Measurements from ENCODE around the gene ZNF335.
"Not testable (repeated sequence)": the region's sequence is repeated elsewhere in the genome, so short reads cannot be mapped to it uniquely, and the experiment has no call there.

The ZNF335 gene

GRCh38 chr20:45913116-45913515, 58.9 kb downstream of the ZNF335 start:
- no peak for DNase-seq

DNA sequence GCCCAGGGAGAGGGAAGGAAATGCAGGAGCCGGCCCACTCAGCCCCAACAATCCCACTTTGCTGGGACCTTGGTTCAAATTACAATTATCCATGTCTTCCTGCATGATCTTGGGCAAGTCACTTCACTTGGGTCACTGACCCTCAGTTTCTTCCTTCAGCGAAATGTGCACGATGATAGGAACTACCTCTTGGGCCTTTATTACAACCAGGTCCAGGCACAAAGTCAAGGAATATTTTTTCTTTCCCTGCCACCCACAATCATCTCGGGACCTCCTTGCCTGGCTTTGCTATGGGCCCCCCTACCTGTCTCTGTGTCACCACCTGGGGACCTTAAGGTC, 59.7 kb downstream of the ZNF335 start:
- no peak for DNase-seq

DNA sequence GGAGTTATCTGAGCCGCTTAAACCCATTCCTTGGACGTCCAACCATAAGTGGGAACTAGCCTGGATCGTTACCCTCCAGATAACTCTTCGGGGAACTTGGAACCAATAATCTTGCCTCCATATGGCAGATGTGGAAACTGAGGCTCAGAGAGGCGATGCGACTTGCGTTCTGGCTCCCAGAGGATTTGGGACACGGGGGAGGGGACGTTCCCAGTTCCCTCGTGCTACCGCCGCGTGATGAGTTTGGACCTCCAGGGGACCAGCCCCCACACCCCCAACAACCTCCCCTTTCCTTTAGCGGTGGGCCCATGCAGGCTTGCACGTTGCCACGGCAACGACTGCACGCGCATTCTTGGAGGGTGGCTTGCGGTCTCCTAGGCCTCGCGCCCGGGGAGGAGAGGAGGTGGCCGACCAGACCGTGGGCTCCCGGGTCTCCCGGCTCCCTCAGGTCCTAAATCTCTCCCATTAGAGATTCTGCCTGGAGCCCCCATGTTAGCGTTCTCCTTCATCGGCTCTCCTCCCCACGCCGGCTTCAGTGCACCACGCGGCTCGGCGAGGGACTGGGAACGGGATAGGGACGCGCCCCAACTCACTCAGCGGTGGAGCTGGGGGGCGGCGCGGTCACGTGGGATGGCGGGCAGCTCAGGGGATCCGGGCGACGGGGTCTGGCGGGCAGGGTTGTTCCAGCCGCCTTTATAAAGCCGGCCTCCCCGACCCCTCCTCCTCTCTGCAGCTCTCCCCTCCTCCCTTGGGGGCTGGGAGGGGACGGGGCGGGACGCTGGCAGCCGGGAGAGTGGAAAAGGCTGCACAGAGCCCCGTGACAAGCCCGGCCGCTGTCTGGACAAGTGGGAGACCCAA, 60.3 kb downstream of the ZNF335 start, which contains the start of gene PLTP:
TSS of gene PLTP (minus strand) at position 670 of the 858 bp plus-strand sequence. CDS start 703 bp downstream, outside the sequence.
- peak in 50 of 51 donors; percentile 13 to 85 (median 66) for DNase-seq

DNA sequence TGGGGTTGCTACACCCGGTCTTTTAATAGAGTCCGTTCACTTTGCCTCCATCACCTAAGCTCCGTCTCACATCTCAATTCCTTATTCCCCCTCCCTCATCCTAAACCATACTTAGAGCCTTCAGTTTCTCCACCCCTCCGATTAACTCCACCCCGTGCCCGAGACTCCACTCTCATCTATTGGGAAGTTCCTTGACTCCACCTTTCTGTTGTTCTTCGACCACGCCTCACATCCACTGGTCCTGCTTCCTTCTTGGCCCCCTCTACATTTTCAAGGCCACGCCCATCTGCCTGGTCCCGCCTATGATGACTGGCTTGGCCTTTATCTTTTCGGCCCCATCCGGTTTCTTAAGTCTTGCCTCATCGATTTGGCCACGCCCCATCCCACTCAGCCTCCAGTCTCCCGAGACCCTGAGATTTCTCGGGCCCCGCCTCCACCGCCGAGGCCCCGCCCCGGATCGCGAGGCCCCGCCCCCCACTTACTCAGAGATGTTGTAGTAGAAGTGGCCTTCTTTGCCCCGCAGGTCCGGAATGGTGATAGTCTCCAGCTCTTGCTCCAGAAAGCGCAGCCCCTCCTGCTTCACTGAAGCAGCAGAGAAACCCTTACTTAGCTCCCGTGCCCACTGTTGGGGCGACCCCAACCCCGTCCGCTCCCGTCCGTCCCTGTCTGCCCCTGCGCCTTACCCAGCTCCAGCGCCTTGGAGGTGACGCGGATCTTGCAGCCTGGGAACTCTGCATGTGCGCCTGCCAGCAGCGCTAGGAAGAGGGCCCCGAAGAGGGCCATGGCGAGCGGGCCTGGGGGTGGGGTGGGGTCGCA, 61.1 kb downstream of the ZNF335 start:
- peak in 49 of 51 donors; percentile 13 to 94 (median 76) for DNase-seq

GRCh38 chr20:45909817-45910669, 62.0 kb downstream of the ZNF335 start:
- DNase-seq: no peak

- no peak for DNase-seq
These were observed 62.6 kb downstream of the ZNF335 start for GRCh38 chr20:45909336-45909808.

GRCh38 chr20:45908084-45908483, 63.9 kb downstream of the ZNF335 start:
- DNase-seq: no peak

GRCh38 chr20:45907219-45907948, 64.6 kb downstream of the ZNF335 start:
- DNase-seq: no peak

GRCh38 chr20:45905505-45906079, 66.4 kb downstream of the ZNF335 start:
- no peak for DNase-seq

GRCh38 chr20:45904583-45905504, 67.2 kb downstream of the ZNF335 start:
- no peak for DNase-seq

GRCh38 chr20:45902199-45902701, 69.8 kb downstream of the ZNF335 start:
- DNase-seq: no peak

GRCh38 chr20:45901332-45901731, 70.7 kb downstream of the ZNF335 start:
- not testable (repeated sequence) for DNase-seq

GRCh38 chr20:45899046-45899835, 72.8 kb downstream of the ZNF335 start:
- DNase-seq: no peak

All from hypothalamus (tissue), 51 donors.